ENCODE results near the gene KIAA1958. TPM values are rescaled to one million over a fixed set of nuclear protein-coding genes. Genes with fewer than 3 reads are reported as not detected.

The KIAA1958 gene
- total and polyA plus RNA-seq, 2 of the 4 experiments (the other 2 are of a cell fraction): 0.65 to 1.8 TPM

DNA sequence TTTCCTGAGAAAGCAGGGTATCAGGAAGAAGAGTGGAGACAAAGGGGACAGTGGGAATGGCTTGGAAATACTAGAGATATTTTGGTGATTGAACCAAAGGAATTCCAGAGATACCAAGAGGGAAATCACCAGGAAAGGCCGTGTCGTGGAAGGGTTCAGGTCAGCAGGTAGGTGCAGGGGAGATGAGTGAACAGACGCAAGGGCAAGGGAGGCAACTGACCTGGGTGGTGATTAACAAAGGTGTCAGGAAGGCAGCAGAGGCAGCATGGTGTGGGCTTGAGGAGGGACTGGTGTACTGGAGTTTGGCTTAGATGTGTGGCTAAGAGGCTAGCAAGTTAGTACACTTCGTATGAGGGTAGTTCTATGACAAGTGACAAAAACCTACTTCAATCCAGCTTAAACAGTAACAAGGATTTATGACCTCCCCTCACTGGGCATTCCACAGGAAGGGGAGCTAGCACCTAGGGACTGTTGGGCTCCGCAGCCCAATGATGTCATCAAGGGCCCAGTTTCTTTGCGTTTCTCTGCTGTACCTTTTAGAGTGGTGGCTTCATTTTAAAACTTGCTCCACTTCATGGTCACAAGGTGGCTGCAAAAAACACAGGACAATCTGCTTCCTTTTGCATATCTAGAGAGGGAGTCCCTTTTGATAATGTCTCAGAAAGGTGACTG is 194.2 kb downstream of the KIAA1958 start:
- Histone ChIP-seq H2BK120ac (ENCODE audit: low read depth, low read length) (no peak overlapping the region), H3K4me3 (ENCODE audit: insufficient read depth, low read depth, low read length) (no peak overlapping the region), H3K23ac (ENCODE audit: low read depth, low read length) (no peak overlapping the region; the same call in 1 of the 2 replicates), H2BK5ac (ENCODE audit: low read depth, low read length, poor library complexity, severe bottlenecking) (no peak overlapping the region), H3K27ac (ENCODE audit: insufficient read depth, low read length) (no peak overlapping the region), H3K36me3 (ENCODE audit: control insufficient read depth, insufficient read depth, low read length) (0 out of 2 replicates have a peak, but pooled peaks cover 2% of the 10 kb centered on the region), H3K56ac (ENCODE audit: extremely low read depth, insufficient read depth, low read length) (no peak overlapping the region), H4K8ac (ENCODE audit: low read depth in 2 of 2, low read length in 2 of 2) (no peak overlapping the region), H2BK15ac (ENCODE audit: low read depth, low read length) (no peak overlapping the region), H2AK9ac (replicated peaks; ENCODE audit: low read depth, low read length, poor library complexity) (no peak overlapping the region), H3K4me1 (ENCODE audit: control insufficient read depth, insufficient read depth, low read length) (no peaks in the 10 kb centered on the region), H3K79me1 (ENCODE audit: low read depth in 1 of 2, low read length in 2 of 2) (no peaks in the 10 kb centered on the region), H3K18ac (ENCODE audit: low read depth, low read length) (no peak overlapping the region), H3K4ac (ENCODE audit: low read depth, low read length) (no peak overlapping the region), H4K5ac (ENCODE audit: low read depth, low read length) (no peak overlapping the region), H2BK20ac (ENCODE audit: low read depth, low read length) (no peak overlapping the region), H3K9me3 (ENCODE audit: control insufficient read depth, insufficient read depth, low read length) (peaks cover 6% of the 10 kb centered on the region), H4K20me1 (ENCODE audit: insufficient read depth, low read length) (no peaks in the 10 kb centered on the region), H3K9me1 (ENCODE audit: insufficient read depth, low read length) (0 out of 2 replicates have a peak, but pooled peaks cover 4% of the 10 kb centered on the region), H3K4me2 (ENCODE audit: low read depth, low read length) (no peak overlapping the region), H4K91ac (ENCODE audit: insufficient read depth, low read depth, low read length) (no peak overlapping the region), H2AFZ (replicated peaks; ENCODE audit: low read length, poor library complexity) (no peak overlapping the region), H2AK5ac (ENCODE audit: low read depth, low read length) (no peak overlapping the region), H3K9ac (ENCODE audit: low read depth, low read length) (no peak overlapping the region), H3K27me3 (ENCODE audit: control insufficient read depth, insufficient read depth, low read length) (no peaks in the 10 kb centered on the region), H3K14ac (replicated peaks; ENCODE audit: low read depth, low read length) (no peak overlapping the region)
- BruUV-seq (replicated peaks): no TSS peak
- in situ Hi-C loops (cut with MboI; ENCODE audit: low sequenced_read_pairs) (no loop called here), dilution Hi-C loops (cut with HindIII; ENCODE audit: low sequenced_read_pairs, unreplicated experiment) (no loop called here), intact Hi-C loops (cut with micrococcal nuclease) (no loop called here)
- ChIA-PET CTCF (no interaction called here), POLR2A (ENCODE audit: unreplicated experiment) (no interaction called here)
- TF ChIP-seq FOS (IDR thresholded peaks at IDR 0.05; ENCODE audit: low read depth, low read length): no peak
- TF ChIP-seq, protein P1, sequence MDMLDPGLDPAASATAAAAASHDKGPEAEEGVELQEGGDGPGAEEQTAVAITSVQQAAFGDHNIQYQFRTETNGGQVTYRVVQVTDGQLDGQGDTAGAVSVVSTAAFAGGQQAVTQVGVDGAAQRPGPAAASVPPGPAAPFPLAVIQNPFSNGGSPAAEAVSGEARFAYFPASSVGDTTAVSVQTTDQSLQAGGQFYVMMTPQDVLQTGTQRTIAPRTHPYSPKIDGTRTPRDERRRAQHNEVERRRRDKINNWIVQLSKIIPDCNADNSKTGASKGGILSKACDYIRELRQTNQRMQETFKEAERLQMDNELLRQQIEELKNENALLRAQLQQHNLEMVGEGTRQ (IDR thresholded peaks at IDR 0.05; ENCODE audit: low read depth, low read length): no peak
- DNase-seq: no peak
- WGBS, 2 experiments (ENCODE audit: extremely low coverage in 2 of 2, insufficient read length in 1 of 2): 42% methylated on average over 2 of the region's 6 CpGs; no CpG with 5 or more reads in 1 of the 2 experiments
- no peak for ATAC-seq (ENCODE audit: low read depth)
